GM21825 (cell line): Measurements from ENCODE around the gene MICAL2.

ENCODE experiments used
- ATAC-seq: cut with Tn5 transposase; IDR thresholded peaks from one replicate; pipeline ENCODE4 v1.9.1; 2021; ENCODE audit warnings: mild to moderate bottlenecking, moderate library complexity; ENCODE audit not compliant: unreplicated experiment

The MICAL2 gene

DNA sequence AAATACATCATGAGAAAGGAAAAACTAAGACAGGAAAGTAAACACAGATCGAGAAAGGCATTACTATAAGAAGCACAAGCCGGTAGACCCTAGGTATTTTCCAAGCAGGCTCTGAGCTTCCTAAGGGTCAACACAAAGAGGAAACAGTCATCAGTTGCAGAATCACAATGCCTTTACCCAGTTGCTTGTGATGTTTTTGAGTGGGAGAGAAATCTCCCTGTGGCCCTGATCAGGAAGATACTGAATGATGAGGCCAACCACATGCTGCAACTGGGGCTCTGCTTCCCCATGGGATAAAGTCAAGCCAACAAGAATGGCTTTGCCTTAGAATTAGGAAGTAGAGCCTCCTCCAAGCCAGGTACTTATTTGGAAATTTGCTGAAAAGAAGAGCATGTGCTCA is 132.6 kb downstream of the MICAL2 start:
- no peak for ATAC-seq

DNA sequence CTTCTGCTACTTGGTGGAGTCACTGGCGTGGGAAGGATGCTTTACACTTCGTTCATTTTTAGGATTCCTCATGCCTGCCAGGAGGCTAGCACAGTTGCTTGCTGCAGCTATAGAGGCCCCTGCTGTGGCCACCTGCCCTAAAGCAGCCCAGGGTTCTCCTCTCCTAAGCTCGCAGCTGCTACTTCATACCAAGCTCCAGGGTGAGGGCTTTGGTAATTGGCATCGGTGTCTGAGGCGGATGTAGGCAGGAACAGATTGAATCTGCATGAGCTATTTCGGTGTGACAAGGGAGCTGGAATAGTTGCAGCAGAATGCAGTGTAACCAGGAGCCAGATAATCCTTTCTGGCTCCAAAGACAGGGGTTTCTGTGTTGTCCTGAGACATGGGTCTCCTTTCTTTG is 133.1 kb downstream of the MICAL2 start:
- no peak for ATAC-seq

GRCh38 chr11:12243911-12244550 is 133.6 kb downstream of the MICAL2 start:
- ATAC-seq, result no peak

- ATAC-seq, result no peak
Observed at GRCh38 chr11:12245091-12245490, 134.7 kb downstream of the MICAL2 start.

- ATAC-seq, result no peak
Observed at GRCh38 chr11:12245549-12246016, 135.2 kb downstream of the MICAL2 start.

- ATAC-seq, result no peak
Observed at GRCh38 chr11:12246147-12246546, 135.8 kb downstream of the MICAL2 start.

DNA sequence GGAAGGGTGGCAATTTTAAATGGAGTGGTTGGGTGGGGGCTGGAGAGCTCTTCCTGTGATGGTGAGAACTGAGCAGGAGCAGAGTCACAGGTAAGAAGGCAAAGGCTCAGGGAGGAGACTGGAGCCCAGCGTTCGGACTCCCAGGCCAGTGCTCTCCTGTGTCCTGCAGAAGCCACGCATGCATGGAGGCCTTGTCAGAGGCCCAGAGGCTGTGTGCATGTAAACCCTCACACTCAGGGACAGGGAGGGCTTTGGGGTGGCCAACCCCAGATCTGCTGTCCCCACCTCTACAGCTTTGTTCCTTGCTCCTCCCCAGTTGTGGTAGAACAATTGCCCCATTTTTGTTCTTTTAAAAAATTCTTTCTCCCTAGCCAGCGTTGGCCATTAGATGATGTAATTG is 136.6 kb downstream of the MICAL2 start:
- ATAC-seq, result no peak

- ATAC-seq, result no peak
Observed at GRCh38 chr11:12247543-12248254, 137.3 kb downstream of the MICAL2 start.

DNA sequence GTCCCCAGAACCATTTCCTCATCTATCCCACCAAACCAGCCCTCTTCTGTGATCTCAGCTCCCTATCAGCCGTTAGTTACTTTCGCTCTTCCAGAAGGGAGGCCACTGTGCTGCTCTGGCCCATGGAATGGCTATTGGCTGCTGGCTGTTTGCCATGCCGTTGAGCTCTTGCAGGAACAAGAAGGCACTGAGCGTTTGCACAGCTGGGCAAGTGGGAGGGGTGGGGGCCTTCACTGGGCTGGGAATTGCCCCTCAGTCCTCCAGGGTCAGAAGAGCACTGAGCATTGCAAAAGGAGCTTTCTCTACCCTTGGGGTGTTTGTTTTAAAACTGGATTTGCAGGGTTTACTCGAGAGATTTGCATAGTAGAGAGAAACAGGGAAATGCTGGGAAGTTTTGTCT is 137.9 kb downstream of the MICAL2 start:
- no peak for ATAC-seq

DNA sequence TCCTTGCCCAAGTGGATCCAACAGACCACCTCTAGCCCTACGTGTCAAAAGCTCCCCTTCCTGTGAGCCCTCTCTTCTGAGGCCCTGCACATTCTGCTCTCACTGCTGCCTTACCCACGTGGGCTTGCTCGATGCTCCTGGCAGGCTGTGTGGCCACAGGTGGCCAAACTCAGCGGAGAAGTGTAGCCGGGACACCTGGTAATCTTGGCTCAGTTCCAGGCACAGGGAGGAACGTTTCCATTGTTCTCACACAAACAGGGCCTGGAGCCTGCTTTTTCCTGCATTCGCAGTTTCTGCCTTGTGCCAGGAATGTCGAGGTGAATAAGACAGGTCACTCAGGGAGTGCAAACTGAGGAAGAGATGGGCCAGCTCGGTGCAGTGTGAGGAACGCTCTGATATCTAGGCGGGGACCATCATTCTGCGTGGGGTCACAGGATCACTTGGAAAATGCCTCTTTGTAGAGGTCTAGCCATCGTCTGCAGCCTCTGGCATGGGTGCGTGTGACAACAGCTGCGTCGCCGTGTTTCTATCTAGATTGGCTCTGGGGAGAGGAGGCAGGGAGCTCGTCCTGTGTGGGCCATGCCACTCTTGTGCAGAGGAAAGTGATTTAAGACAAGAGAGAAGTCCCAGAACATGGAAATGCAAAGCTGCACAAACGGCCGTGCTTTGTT is 139.3 kb downstream of the MICAL2 start:
- no peak for ATAC-seq

DNA sequence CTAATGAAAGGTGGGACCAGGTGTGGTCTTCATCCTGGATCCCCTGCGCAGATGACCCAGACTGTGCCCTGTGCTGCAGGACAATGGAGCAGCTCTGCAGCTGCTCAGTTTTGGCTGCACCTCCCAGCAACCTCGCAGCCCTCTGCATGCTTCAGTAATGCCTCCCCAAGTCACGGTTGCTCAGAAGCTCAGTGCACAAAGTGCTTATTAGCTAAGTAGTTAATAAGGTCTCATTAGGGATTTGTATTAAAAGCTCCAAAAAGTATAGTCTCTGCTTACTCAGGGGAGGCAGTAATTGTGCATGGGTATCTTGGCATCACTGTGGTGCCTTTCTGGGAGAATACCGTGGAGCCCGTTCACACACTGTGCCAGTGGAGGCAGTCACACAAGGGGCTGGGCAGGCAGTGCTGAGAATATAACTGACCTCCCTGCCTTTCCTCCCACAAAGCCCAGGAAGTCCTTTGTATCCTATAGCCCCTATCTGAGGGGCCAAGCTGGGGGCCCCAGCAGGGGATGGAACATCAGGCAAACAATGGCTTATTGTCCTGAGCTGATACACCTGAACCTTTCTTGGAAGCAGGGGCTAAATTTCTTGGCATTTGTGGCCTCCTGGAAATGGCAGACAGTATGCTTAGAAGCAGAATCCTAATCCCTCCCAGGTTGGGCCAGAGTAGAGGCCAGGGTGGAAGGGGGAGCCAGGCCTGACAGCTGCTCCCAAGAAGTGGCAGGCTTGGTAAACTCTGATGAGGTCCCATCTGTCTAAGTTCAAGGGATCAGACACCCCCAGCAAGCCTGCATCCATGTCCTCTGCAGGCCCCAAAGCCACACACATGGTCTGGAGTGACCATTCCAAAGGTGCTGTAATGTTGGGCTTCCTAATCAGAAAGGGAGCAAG is 141.5 kb downstream of the MICAL2 start:
- no peak for ATAC-seq

DNA sequence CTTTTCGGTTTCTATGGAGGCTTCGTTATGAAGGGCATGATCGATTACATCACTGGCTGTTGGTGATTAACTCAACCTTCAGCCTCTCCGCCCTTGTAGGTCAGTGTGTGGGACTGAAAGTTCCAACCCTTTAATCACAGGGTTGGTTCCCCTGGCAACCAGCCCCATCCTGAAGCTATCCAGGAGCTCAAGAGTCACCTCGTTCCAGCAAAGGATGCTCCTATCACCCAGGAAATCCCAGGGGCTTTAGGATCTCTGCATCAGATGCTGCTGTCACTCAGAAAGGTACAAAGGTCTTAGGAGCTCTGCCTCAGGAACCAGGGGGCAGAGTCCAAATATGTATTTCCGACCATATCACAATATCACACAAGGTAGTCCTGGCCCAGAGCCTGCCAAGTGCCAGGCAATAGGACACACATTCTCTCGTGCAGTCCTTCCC is 143.5 kb downstream of the MICAL2 start:
- ATAC-seq, result no peak

GRCh38 chr11:12258451-12258850 is 148.1 kb downstream of the MICAL2 start:
- ATAC-seq, result no peak

DNA sequence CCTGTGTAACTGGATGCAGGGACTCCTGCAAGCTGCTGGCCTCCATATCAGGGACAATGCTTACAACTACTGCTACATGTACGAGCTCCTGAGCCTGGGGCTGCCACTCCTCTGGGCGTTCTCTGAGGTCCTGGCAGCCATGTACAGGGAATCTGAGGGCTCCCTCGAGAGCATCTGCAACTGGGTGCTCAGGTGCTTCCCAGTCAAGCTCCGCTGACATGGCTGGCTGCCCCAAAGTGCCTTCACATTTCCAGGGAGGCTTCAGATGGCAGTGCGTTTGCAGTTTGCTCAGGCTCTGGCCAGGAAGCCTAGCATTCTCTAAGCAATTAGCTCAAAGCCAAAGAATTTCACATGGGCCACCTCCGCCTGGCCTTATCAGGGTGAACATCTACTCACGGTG is 149.6 kb downstream of the MICAL2 start:
- no peak for ATAC-seq

DNA sequence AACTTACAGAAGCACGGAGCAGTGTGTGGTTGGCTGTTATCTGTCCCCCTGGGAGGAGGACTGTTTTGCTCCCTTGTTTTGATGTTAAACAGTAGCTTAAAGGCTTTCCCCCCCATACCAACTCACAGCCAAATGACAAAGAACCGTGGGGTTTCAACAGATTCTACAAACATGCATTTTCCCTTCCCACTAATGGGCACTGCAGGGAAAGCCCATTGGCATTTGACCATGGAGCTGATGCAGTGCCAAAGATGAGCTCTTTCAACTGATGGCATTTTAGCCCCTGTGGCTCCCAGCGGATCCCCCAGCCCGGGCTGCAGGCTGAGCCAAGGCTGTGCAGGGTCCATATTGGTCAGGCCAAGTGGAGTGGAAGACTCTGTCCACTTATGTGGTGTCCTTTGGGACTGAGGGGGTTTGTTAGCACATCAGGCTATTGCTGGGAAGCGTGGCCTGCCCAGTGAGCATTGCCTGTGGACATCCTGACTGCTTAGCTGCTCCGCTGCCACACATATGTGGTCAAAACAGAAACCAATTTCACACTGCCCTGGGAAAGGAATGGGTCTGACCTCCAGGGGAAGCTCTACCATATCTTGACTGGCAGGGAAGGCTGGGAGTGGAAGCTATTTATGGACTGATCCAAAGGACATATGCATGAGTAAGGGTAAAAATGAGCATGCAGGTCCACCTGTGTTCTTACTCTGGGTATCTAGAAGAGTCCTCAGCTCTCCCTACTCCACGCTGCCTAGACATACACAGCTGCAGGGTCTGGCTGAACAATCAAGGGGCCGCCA is 150.5 kb downstream of the MICAL2 start:
- no peak for ATAC-seq

- ATAC-seq, result no peak
Observed at GRCh38 chr11:12261551-12261950, 151.2 kb downstream of the MICAL2 start.

DNA sequence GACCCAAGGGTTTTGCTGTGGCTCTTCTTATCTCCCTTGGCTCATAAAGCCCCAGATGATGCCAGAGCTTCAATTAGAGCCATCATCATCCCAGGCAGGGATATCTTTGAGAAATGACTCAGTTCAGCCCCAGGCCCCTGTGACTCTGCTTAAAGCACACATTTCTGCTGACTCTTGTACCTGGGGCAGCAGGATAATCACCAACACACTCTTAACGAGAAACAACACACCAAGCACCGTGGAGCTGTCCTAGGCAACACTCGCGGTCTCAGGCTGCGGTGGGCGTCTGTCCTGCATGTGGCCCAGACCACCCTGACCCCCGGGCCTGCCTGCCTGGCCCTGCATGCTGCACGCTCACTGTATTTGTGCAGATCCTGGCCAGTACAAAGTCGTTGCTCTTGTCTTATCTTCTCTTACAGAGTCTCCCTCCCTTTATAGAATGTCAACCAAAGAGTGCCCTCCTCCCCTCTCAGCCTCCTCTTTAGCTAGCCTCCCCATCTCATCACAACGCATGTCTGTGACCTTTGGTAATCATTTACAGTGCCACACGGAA is 152.8 kb downstream of the MICAL2 start:
- no peak for ATAC-seq

DNA sequence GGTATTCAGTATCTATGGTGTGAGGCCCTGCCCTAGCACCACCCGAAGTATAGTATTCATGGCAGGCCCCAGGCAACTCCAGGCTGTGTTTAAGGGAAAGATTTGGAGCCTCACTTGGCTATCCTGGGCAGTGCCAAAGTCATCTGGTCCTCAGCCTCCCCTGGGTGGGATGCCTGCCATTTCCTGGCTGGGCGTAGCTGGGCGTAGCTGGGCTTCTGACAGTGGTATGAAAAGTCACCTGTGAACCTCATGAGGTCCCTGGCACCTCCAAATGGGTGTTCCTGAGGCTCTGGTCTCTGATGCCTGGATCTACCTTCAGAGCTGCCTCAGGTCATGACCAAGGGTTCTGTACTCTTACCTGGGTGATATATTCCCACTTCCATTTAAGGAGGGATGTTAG is 154.0 kb downstream of the MICAL2 start:
- no peak for ATAC-seq

DNA sequence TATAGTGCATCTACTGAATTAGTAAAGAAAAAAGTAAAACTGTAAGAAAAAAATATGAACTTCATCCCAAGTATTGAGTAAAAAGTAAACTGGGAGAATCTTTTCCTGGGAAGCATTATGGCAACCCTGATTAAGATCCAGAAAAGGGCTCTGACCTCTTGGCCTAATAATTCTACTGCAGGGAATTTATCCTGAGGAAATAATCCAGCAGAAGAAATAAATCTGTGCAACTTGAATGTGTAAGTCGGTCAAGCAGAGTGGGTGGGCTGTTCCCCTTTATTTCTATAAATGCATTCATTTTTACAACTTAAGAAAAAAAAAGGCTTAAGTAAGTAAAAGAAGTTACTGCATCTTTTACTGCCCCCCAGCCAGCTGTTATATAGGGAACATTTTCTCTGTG is 155.7 kb downstream of the MICAL2 start:
- ATAC-seq, result no peak

GRCh38 chr11:12266943-12267342 is 156.6 kb downstream of the MICAL2 start:
- no peak for ATAC-seq
